PC-3 (cell line): ENCODE measurements around the gene CZIB.

Experiments
- EZH2 ChIP-seq: fragments of 300-600 bp; sonication (generic); IDR thresholded peaks from one replicate; pipeline ENCODE4 v1.6.1; 2017; ENCODE audit warnings: antibody characterized with exemption, mild to moderate bottlenecking, low read length; ENCODE audit not compliant: unreplicated experiment
- TF ChIP-seq, protein P1 (sequence below): fragments of 300-600 bp; sonication (generic); conservative IDR thresholded peaks from 2 replicates; pipeline ENCODE4 v1.5.1; 2017; ENCODE audit warnings: antibody characterized with exemption, low read depth, mild to moderate bottlenecking, low read length

DNA sequence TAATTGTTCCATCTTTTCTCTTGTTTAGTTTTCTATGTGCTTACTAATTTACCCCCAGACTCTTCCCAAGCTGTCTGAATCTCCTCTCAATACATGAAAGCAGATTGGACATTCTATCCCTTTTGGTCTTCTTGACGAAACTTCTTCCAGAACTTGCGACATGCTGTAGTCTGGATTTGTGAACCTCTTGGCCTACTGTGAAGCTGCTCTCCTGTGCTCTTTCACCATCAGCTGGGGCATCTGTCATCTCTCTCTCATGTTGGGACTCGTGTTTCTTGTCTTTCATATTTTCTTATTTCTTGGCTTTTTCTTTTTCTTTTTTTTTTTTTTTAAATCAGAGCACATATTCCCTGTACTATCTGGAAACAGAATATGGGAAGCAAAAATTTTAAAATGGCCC, 17.0 kb downstream of the CZIB start:
- TF ChIP-seq, protein P1, sequence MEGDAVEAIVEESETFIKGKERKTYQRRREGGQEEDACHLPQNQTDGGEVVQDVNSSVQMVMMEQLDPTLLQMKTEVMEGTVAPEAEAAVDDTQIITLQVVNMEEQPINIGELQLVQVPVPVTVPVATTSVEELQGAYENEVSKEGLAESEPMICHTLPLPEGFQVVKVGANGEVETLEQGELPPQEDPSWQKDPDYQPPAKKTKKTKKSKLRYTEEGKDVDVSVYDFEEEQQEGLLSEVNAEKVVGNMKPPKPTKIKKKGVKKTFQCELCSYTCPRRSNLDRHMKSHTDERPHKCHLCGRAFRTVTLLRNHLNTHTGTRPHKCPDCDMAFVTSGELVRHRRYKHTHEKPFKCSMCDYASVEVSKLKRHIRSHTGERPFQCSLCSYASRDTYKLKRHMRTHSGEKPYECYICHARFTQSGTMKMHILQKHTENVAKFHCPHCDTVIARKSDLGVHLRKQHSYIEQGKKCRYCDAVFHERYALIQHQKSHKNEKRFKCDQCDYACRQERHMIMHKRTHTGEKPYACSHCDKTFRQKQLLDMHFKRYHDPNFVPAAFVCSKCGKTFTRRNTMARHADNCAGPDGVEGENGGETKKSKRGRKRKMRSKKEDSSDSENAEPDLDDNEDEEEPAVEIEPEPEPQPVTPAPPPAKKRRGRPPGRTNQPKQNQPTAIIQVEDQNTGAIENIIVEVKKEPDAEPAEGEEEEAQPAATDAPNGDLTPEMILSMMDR, result no peak
- no peak for TF ChIP-seq EZH2
